ENCODE results near the gene BLOC1S1.

Gene BLOC1S1

GRCh38 chr12:55712700-55713415 is 3.0 kb upstream of the BLOC1S1 start:
- DNase-seq, result no peak

DNA sequence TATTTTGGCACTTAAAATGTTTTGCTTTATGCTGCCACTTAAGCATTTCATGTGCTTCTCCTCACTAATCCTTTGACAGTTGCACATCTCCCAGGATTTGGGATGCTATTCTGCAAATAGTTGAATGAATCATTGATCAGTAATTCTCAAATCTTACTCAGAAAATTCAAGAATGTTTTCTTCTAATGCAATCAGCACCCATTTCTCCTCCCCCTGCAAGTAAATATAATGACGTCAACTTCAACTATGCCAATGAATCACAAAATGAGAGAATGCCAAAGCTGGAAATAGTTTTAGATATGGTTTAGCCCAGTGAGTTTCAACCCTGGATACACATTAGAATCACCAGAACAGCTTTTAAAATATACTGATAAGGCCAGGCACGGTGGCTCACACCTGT is 2.1 kb upstream of the BLOC1S1 start:
- DNase-seq, result no peak

DNA sequence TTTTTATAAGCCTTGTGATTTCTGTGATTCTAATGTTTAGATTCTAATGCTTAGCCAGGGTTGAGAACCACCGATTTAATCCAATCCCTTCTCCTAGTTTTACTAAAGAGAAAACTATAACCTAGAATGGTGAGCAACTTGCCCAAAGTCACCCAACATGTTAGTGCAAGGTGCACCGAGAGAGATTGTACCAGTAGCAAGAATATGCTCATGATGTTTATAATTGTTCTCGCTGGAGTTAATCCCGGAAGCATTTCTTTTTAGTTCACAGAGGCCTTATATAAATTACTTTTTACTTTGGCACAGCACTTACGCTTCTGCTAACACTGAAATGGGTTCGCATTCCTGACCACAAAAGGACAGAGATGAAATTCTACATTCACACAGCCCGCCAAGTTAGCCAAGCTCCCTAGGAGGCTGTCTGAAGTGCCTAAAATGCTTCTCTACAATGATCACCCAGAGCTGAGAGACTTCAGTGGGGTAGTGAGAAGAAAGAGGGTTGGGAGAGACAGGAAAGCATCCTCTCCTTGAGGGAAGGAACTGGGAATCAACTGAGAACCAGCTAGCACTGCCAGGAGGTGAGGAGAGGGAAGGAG is 579 bp upstream of the BLOC1S1 start:
- DNase-seq, result no peak

DNA sequence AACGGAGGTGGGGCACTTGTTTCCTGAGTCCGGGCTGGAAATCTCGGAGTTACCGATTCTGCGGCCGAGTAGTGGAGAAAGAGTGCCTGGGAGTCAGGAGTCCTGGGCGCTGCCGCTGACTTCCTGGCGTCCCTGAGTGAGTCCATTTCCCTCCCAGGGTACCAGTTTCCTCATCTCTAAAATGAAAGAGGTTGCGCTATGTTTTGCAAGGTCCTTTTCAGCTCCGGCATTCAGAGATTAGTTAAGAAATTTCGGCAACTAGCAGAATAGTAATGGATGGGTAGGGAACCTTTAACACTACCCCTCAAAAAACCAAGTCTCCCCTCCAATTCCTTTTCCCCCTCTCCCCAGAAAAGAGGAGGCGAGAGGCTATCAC is 724 bp downstream of the BLOC1S1 start:
- no peak for DNase-seq

GRCh38 chr12:55717011-55718007 is 1.5 kb downstream of the BLOC1S1 start:
- DNase-seq, result no peak

GRCh38 chr12:55718015-55718414 is 2.2 kb downstream of the BLOC1S1 start:
- DNase-seq, result no peak

DNA sequence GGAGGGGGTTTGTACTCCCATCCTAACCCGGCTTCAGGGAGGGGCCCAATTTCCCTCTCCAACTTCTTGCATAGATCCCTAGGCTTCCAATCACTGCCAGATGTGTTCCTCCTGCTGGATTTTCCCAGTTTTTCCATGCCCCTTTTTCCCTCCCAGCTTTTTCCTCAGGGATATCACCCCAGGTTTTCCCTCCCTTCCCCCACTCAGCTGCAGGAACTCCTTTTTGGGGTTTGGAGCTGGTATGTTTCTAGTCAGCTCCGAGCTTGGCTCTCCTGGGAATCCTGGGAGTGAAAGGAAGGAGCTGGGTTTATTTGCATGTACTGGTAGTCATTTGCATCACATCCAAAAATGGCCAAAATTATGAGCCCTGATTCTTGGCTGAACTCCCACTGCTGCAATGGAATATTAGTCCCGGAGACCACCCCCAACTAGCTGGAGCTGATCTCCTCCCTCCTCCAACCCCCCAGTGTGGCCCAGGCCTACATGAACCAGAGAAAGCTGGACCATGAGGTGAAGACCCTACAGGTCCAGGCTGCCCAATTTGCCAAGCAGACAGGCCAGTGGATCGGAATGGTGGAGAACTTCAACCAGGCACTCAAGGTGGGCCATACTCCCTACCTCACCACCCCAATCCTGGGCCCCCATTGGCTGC is 2.9 kb downstream of the BLOC1S1 start:
- no peak for DNase-seq

DNA sequence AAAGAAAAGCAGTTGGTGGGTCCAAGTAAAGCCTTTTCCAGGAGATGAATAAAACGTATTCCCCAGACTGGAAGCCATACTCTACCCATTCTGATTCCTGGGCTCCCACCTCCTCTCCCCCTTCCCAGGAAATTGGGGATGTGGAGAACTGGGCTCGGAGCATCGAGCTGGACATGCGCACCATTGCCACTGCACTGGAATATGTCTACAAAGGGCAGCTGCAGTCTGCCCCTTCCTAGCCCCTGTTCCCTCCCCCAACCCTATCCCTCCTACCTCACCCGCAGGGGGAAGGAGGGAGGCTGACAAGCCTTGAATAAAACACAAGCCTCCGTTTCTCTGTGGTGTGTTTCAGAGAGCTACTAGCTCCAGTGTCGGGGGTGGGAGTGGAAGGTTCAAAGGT is 3.5 kb downstream of the BLOC1S1 start:
- no peak for DNase-seq

DNA sequence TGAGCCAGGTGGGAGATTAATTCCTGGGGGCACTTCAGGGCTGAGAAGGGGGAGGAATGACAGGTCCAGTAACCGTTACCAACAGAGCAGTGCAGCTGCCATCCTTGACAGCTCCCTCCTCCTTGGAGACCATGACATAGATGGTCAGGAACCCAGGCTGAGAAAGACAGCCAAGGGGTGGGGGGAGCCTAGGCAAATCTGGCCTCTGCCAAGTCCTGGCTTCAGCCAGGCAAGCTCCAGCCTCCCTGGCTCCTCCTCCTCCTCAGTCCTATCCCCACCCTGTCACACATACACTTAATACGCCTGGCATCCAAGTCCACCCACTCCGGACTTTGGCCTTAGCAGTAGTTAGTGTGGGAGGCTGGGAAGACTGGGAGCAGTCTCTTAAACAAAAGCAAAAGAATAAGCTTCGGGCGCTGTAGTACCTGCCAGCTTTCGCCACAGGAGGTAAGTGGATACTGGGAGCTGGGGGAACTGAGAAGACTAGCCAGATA is 4.3 kb downstream of the BLOC1S1 start, which contains the start of gene RDH5:
TSS of gene RDH5 (plus strand) at position 323 of the 494 bp plus-strand sequence. CDS start 792 bp downstream, outside the sequence.
- DNase-seq, result no peak

- no peak for DNase-seq
Observed at GRCh38 chr12:55720894-55721444, 5.1 kb downstream of the BLOC1S1 start.

DNA sequence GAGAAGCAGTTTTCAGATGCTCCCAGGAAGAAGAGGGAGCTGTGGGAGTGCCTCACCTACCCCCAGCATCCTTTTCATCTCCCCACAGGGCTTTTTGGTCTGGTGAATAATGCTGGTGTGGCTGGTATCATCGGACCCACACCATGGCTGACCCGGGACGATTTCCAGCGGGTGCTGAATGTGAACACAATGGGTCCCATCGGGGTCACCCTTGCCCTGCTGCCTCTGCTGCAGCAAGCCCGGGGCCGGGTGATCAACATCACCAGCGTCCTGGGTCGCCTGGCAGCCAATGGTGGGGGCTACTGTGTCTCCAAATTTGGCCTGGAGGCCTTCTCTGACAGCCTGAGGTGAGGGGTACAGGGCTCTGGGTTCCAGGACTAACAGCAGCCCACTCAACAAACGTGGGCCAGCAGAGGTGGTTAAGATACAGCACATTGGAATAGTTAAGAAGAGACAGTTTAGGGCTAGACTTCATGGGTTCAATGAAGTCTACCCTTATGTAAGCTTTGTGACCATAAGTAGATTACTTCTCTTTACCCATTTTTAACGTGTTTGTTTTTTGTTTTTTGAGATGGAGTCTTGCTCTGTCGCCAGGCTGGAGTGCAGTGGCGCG is 5.9 kb downstream of the BLOC1S1 start:
- DNase-seq, result no peak

GRCh38 chr12:55722948-55723347 is 7.1 kb downstream of the BLOC1S1 start:
- no peak for DNase-seq

DNA sequence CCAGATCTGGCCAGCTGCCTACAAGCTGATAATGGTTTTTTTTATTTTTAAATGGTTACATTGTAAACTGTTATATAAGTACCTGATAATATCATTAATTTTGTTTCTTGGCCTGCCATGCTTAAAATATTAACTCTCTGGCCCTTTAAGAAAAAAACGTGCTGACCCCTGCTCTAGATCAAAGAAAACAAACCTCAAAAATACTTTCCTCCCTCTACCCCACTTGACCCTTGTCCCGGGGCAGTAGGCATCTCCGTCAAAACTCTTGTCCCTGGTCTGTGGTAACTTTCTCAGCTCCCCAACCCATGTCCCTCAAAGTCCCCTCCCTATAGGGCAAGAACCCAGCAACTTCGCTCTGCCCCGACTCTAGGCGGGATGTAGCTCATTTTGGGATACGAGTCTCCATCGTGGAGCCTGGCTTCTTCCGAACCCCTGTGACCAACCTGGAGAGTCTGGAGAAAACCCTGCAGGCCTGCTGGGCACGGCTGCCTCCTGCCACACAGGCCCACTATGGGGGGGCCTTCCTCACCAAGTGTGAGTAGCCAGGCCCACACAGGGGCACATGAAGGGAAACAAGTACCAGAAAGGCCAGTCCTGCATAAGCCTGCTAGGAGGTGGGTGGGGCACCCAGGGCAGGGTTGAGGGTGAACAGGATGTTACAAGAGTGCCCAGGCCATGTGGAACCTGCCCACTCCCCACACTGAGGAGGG is 7.8 kb downstream of the BLOC1S1 start:
- no peak for DNase-seq

GRCh38 chr12:55724226-55724939 is 8.5 kb downstream of the BLOC1S1 start:
- DNase-seq, result no peak

DNA sequence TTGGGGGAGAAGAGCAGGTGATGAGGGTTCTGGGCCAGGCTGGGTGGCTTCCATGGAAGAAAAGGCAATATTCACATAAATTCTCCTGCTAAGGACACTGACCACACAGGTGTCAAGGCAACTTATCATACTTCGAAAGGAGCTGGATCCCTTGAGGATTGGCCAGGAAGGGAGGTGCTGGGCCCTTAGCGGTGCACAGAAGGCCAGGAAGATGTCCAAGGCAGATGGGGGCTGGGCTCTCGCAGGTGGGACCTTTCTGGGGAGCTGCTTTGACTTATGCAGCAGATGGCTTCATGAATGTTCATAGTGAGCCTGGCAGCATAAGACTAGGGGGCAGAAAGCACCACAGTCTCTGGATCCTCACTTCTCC is 9.1 kb downstream of the BLOC1S1 start:
- DNase-seq, result no peak

DNA sequence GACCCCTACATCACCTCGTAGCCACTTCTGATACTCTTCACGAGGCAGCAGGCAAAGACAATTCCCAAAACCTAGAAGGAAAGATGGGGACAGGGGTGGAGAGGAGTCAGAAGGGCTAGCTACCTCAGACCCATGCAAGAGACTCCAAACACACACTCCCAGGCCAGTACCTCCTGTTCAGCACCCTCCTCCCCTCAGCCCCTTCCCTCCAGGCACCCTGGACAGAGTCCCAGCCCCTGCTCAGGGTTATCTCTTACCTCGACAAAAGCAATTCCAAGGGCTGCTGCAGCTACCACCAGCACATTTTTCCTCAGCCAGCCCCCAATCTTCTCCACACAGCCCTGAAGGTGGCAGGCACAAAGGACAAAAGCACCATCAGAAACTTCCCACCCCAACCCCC is 9.7 kb downstream of the BLOC1S1 start:
- no peak for DNase-seq

- DNase-seq, result no peak
Observed at GRCh38 chr12:55726971-55727370, 11.1 kb downstream of the BLOC1S1 start.

DNA sequence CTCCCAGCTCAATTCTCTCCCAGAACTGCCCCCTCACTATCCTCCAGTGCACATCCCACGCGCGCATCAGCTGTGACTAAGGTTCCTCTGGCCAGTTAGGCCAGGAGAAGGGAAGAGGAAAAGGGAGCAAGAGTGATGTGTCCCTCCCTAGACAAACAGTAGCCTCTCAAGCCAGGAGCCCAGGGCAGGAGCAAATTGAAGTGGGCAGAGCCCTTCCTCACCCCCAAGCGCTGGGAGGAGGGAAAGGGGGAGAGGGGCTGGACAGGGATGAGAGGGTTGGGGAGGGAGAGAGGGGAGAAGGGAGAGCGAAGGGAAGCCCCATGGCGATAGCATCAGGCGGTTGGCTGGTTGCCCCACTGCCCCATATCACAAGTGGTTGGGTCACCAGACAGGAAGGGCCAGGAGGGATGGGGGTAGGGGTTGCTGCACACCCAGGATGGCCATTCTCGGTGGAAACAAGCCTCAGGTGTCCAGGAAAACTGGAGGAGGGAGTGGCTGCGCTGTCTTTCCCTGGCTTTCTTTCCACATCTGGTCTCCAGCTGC is 11.9 kb downstream of the BLOC1S1 start:
- no peak for DNase-seq

DNA sequence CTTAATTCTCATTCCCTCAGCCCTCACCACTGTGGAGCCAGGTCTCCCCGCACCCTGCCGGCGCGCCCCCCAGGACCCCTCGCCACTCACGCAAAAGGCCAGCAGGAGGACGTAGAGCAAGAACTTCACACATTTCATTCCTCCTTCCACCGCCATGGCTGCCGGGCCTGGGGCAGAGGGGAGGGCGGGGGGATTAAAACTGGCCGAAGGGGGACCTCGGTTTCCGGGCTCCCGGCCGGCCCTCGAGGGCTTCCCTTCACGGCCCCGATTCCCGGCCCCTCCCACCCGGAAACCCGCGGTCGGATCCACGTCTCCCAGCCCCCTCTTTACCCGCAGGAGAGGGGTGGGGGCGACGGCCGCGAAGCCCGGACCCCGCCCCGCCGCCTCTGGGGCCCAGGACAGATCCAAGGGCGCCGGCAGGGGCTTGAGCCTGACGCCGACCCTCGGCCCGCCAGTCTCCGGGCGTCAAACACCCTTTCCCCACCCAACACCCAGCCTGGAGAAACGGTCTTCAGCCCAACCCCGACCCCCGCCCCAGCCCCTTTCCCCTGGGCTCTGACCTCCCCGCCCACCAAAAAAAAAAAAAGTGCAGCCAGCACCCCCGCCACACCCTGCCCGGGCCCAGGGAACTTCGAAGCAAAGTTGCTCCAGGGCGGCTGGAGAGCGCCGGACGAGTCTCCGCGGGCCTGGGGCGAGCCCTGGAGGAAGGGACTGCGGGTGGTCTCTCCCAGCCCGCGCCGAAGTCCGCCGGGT is 12.5 kb downstream of the BLOC1S1 start:
- DNase-seq, result no peak

Data from DMS79 (cell line).